Activated naive CD4-positive, alpha-beta T cell treated with Interleukin-2 at 50 U/mL for 16 hours (primary cell): Measurements from ENCODE around the gene ZNF33B.
A peak's percentile ranks its signal among the peaks of the same experiment; 100 is the strongest.

Experiments
- DNase-seq: peaks from one replicate; pipeline ENCODE4 v3.0.0-alpha.2; 2020

ZNF33B gene

GRCh38 chr10:42638055-42638820, at the start of gene ZNF33B:
Gene ZNF33B (minus strand): TSS chr10:42638570. CDS start chr10:42636928, 1,642 bp downstream.
- peak; percentile 96 for DNase-seq

GRCh38 chr10:42684517-42684916, 46.1 kb upstream of the ZNF33B start:
- DNase-seq: no peak

GRCh38 chr10:42680267-42680666, 41.9 kb upstream of the ZNF33B start:
- DNase-seq: no peak

GRCh38 chr10:42665181-42665979, 27.0 kb upstream of the ZNF33B start:
- peak; percentile 4 for DNase-seq

- no peak for DNase-seq
Measured at GRCh38 chr10:42654419-42654818, 16.0 kb upstream of the ZNF33B start.

- DNase-seq: no peak
Measured at GRCh38 chr10:42652858-42653257, 14.5 kb upstream of the ZNF33B start.

- no peak for DNase-seq
Measured at GRCh38 chr10:42650374-42650773, 12.0 kb upstream of the ZNF33B start.

GRCh38 chr10:42648512-42648911, 10.1 kb upstream of the ZNF33B start:
- DNase-seq: no peak

- DNase-seq: no peak
Measured at GRCh38 chr10:42646687-42647640, 8.6 kb upstream of the ZNF33B start.

GRCh38 chr10:42646214-42646613, 7.8 kb upstream of the ZNF33B start:
- no peak for DNase-seq

- DNase-seq: no peak
Measured at GRCh38 chr10:42645516-42645915, 7.1 kb upstream of the ZNF33B start.

GRCh38 chr10:42645103-42645502, 6.7 kb upstream of the ZNF33B start:
- no peak for DNase-seq

GRCh38 chr10:42640610-42641229, 2.4 kb upstream of the ZNF33B start:
- no peak for DNase-seq

- no peak for DNase-seq
Measured at GRCh38 chr10:42638821-42639270, 476 bp upstream of the ZNF33B start.

GRCh38 chr10:42637648-42638054, 719 bp downstream of the ZNF33B start:
- DNase-seq: no peak

GRCh38 chr10:42637142-42637541, 1.2 kb downstream of the ZNF33B start:
- no peak for DNase-seq

- DNase-seq: no peak
Measured at GRCh38 chr10:42635098-42635497, 3.3 kb downstream of the ZNF33B start.

GRCh38 chr10:42632564-42632963, 5.8 kb downstream of the ZNF33B start:
- DNase-seq: no peak

- DNase-seq: no peak
Measured at GRCh38 chr10:42630537-42631134, 7.7 kb downstream of the ZNF33B start.

GRCh38 chr10:42623929-42624328, 14.4 kb downstream of the ZNF33B start:
- DNase-seq: no peak

- DNase-seq: no peak
Measured at GRCh38 chr10:42618424-42618823, 19.9 kb downstream of the ZNF33B start.

- no peak for DNase-seq
Measured at GRCh38 chr10:42615419-42615818, 23.0 kb downstream of the ZNF33B start.
